Endothelial cell of umbilical vein (primary cell): Measurements from ENCODE around the gene TBL3. TPM values are rescaled to one million over a fixed set of nuclear protein-coding genes. Genes with fewer than 3 reads are reported as not detected.

Experiments used
- BruUV-seq: library from RNA; stranded (reverse); fragments of 400-500 nt; replicated peaks from 2 replicates; lab custom pipeline; 2021; lab: Mats Ljungman, UMichigan
- CTCF ChIA-PET: fragments of 300-600, 350-600 bp; sonication (Branson Sonifier 250); formaldehyde crosslinking; loops from one replicate; lab custom pipeline; 2021; ENCODE audit warnings: antibody characterized with exemption, inconsistent platforms; lab: Charles Lee
- POLR2A ChIA-PET: fragments of 300-600, 350-600 bp; sonication (Branson Sonifier 250); formaldehyde crosslinking; loops from one replicate; lab custom pipeline; 2021; ENCODE audit warnings: antibody characterized with exemption, inconsistent platforms; lab: Charles Lee
- DNase-seq: peaks from one replicate; pipeline ENCODE4 v3.0.0-alpha.2; 2011; ENCODE audit warnings: low read depth, low spot score
- FAIRE-seq: peaks from 2 replicates; lab custom pipeline; 2011; peaks lifted over from hg19 to GRCh38; lab: Jason Lieb, UNC
- H2AFZ ChIP-seq: 2 replicates; pipeline ENCODE4 v1.6.0; 2012; ENCODE audit warnings: low read depth, low read length, control low read depth, inconsistent platforms
- H3K27ac ChIP-seq: 2 replicates; pipeline ENCODE4 v1.5.1; 2011; ENCODE audit warnings: low read depth, mild to moderate bottlenecking, control low read depth, low read length, moderate library complexity; ENCODE audit not compliant: insufficient read depth
- H3K27me3 ChIP-seq, 2 experiments: 2 replicates each; pipeline versions ENCODE4 v1.6.0 to v1.6.1; 2011; ENCODE audit warnings: low read length in 2 of 2, mixed read lengths in 1 of 2; ENCODE audit not compliant: control insufficient read depth in 2 of 2, insufficient read depth in 2 of 2
- H3K36me3 ChIP-seq, 2 experiments: 2 replicates in 1 of 2; 3 replicates in 1 of 2; pipeline ENCODE4 v1.5.1; 2011; ENCODE audit warnings: low read length in 2 of 2, mild to moderate bottlenecking in 1 of 2, moderate library complexity in 1 of 2; ENCODE audit not compliant: control insufficient read depth in 2 of 2, insufficient read depth in 2 of 2; ENCODE audit errors: extremely low read depth in 1 of 2
- H3K4me1 ChIP-seq: 3 replicates; pipeline ENCODE4 v1.5.1; 2011; ENCODE audit warnings: mild to moderate bottlenecking, low read length; ENCODE audit not compliant: control insufficient read depth, insufficient read depth; ENCODE audit errors: extremely low read depth
- H3K4me2 ChIP-seq: 2 replicates; pipeline ENCODE4 v1.6.1; 2011; ENCODE audit warnings: low read length, control low read depth, mixed read lengths; ENCODE audit not compliant: insufficient read depth
- H3K4me3 ChIP-seq, 3 experiments: fragments of 200-600 bp in 1 of 3; sonication (generic), shearing (Covaris generic) in 1 of 3; replicated peaks in 1 of 3; 2 replicates each; pipeline ENCODE4 v1.5.1; 2011 to 2016; ENCODE audit warnings: control low read depth in 3 of 3, low read length in 3 of 3, mild to moderate bottlenecking in 2 of 3, inconsistent platforms in 1 of 3, low read depth in 1 of 3, moderate library complexity in 1 of 3; ENCODE audit not compliant: insufficient read depth in 1 of 3
- H3K79me2 ChIP-seq: 2 replicates; pipeline ENCODE4 v1.6.0; 2012; ENCODE audit warnings: low read length, inconsistent platforms; ENCODE audit not compliant: control insufficient read depth, insufficient read depth
- H3K9ac ChIP-seq: replicated peaks from 2 replicates; pipeline ENCODE3; 2011; ENCODE audit warnings: low read length, control low read depth; ENCODE audit not compliant: insufficient read depth; ENCODE audit errors: extremely low read depth
- H3K9me1 ChIP-seq: replicated peaks from 3 replicates; pipeline ENCODE4 v1.6.0; 2011; ENCODE audit warnings: mild to moderate bottlenecking, low read length; ENCODE audit not compliant: control insufficient read depth, insufficient read depth; ENCODE audit errors: extremely low read depth
- H3K9me3 ChIP-seq: replicated peaks from 2 replicates; pipeline ENCODE4 v1.5.1; 2012; ENCODE audit warnings: low read length, inconsistent platforms; ENCODE audit not compliant: control insufficient read depth, insufficient read depth
- H4K20me1 ChIP-seq: replicated peaks from 2 replicates; pipeline ENCODE3; 2011; ENCODE audit warnings: mild to moderate bottlenecking, low read length; ENCODE audit not compliant: control insufficient read depth, insufficient read depth; ENCODE audit errors: extremely low read depth
- POLR2A ChIP-seq: IDR thresholded peaks from 2 replicates; pipeline ENCODE4 v1.6.1; 2012; ENCODE audit warnings: low read depth, mild to moderate bottlenecking, control low read depth, low read length
- dilution Hi-C: fragments of 300-500 bp; cut with MboI; formaldehyde crosslinking; loops from one replicate; pipeline ENCODE4 v1.15.0; 2019; ENCODE audit warnings: low sequenced_read_pairs; ENCODE audit not compliant: extremely low pct_ligation_motif_present
- intact Hi-C: fragments of 100-400 bp; cut with micrococcal nuclease; formaldehyde crosslinking; loops from one replicate; pipeline ENCODE4 v1.10.0; 2022
- polyA plus RNA-seq, 4 experiments: library from polyadenylated mRNA; depleted of rRNA in 3 of 4; stranded (reverse) in 3 of 4; unstranded in 1 of 4; fragments of >200 nt; gene quantifications; 2 replicates each; pipeline versions ENCODE4 v1.2.1 to v1.2.3, GENCODE V29; 2011 to 2012; ENCODE audit warnings: missing spikeins in 1 of 4
- total RNA-seq: library from RNA; stranded (reverse); gene quantifications from 2 replicates; pipeline ENCODE4 v1.2.3, GENCODE V29; 2021
- TF ChIP-seq, protein P1 (sequence below), 2 donors: IDR thresholded peaks; 1 replicate in 1 of 2; 2 replicates in 1 of 2; pipeline ENCODE4 v1.5.1; 2011; ENCODE audit warnings: low read length in 2 of 2, mild to moderate bottlenecking in 2 of 2, moderate library complexity in 2 of 2, control low read depth in 1 of 2, inconsistent platforms in 1 of 2, low read depth in 1 of 2; ENCODE audit not compliant: insufficient read depth in 1 of 2; ENCODE audit errors: extremely low read depth in 1 of 2

The TBL3 gene
- total and polyA plus RNA-seq, 2 donors (not counting 3 experiments of a cell fraction or from before 2014, with no cell fraction given), result 42.2 to 77.1 TPM

DNA sequence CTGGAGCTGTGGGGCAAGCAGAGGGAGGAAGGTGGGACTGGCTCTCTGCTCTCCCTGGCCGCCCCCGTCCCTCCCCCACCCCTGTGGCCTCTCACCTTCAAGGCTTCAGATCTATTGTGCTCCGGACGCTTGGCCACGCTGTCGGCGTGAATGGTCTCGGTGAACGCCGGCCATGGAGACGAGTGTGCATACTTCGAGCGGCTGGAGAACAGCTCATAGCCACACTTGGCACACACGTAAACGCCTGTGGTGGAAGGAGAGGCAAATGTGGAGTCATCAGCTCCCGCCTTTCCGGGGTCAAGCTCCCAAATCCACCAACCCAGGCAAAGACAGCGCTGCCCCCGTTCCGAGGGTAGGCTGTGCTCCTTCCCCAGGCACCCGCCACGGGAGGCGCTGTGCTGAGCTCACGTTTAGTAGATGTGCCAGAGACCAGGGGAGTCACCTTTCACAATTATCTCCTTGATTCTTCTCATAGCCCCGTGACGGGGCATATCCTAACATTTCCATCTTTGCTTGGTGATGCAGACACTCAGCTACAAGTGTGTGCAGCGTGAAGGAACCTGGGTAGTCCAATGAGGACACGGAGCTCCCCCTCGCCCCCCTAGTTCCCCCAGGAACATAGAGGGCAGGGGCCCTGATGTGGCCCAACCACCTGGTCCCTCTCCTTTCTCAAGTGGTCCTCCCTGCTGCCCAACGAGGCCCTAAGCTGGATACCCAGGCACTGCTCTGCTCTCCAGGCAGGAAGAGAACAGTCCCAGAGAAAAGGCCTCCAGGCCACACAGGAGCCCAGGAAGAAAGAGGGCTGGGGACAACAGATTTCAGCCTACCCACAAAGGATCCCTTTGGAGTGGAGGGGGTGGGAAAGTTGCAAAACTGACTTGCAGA, 30.4 kb upstream of the TBL3 start:
- POLR2A ChIA-PET, result no interaction called here
- peaks cover 0 to 15% of the 10 kb centered on the region in 2 experiments for H3K36me3 ChIP-seq
- H3K79me2 ChIP-seq, result no peaks in the 10 kb centered on the region
- H3K27me3 ChIP-seq, result no peaks in the 10 kb centered on the region
- H3K9me1 ChIP-seq, result no peaks in the 10 kb centered on the region
- H3K4me2 ChIP-seq, result no peak overlapping the region
- intact Hi-C loops (loop anchor here (2.0 kb wide), 1 partner anchor 13 kb away; no protein-coding TSS in a partner anchor), dilution Hi-C loops (no loop called here)
- H3K4me3 ChIP-seq, result peak overlapping the region in 1 of 3 experiments; percentile 1
- DNase-seq (no peak), FAIRE-seq (no peak)
- H3K9ac ChIP-seq, result no peak overlapping the region
- H2AFZ ChIP-seq, result no peak overlapping the region
- no peak overlapping the region for H3K27ac ChIP-seq
- H3K4me1 ChIP-seq, result peaks cover 12% of the 10 kb centered on the region
- CTCF ChIA-PET, result interaction anchor here (1.0 kb wide), 1 partner anchor 199 kb away, joined by 3 read pairs; no protein-coding TSS in a partner anchor
- no peaks in the 10 kb centered on the region for H3K9me3 ChIP-seq
- H4K20me1 ChIP-seq, result no peaks in the 10 kb centered on the region
- TF ChIP-seq, protein P1, sequence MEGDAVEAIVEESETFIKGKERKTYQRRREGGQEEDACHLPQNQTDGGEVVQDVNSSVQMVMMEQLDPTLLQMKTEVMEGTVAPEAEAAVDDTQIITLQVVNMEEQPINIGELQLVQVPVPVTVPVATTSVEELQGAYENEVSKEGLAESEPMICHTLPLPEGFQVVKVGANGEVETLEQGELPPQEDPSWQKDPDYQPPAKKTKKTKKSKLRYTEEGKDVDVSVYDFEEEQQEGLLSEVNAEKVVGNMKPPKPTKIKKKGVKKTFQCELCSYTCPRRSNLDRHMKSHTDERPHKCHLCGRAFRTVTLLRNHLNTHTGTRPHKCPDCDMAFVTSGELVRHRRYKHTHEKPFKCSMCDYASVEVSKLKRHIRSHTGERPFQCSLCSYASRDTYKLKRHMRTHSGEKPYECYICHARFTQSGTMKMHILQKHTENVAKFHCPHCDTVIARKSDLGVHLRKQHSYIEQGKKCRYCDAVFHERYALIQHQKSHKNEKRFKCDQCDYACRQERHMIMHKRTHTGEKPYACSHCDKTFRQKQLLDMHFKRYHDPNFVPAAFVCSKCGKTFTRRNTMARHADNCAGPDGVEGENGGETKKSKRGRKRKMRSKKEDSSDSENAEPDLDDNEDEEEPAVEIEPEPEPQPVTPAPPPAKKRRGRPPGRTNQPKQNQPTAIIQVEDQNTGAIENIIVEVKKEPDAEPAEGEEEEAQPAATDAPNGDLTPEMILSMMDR (IDR thresholded peaks at IDR 0.05; ENCODE audit: extremely low read depth in 1 of 2, insufficient read depth in 1 of 2, low read depth in 1 of 2, low read length in 2 of 2), result peak in 1 of 2 donors; percentile 8
- TF ChIP-seq POLR2A, result no peak
- BruUV-seq, result no TSS peak
